Stimulated activated CD4-positive, alpha-beta T cell treated with anti-CD3 and anti-CD28 coated beads, Interleukin-12 subunit alpha, Interleukin-12 subunit beta, amount 100 ng/mL, for 24 hours (primary cell): ENCODE measurements around the gene GTF2F2.

ENCODE experiments used
- DNase-seq, 2 experiments: peaks; one replicate each; pipeline ENCODE4 v3.0.0-alpha.2; 2020; ENCODE audit warnings: low read depth in 2 of 2

Gene GTF2F2

DNA sequence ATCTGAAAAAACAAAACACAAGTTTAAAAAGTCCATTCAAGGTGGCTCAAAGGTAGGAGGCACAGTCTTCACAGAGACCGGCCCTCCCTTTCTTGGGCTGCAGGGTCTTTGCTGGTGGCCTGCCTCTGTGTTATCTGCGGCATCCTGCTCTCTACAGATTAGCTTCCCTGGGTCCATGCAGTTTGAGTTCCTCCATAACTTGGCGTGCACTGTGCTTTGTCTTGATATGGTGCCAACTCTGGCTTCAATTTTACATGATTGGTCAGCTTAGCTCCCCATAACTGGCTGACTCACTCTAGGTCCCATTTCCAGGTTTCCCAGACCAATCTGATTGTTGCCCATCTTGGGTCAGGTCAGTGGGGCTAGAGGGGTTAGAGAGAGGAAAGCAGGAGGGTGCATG is 178.9 kb downstream of the GTF2F2 start:
- DNase-seq, result no peak

DNA sequence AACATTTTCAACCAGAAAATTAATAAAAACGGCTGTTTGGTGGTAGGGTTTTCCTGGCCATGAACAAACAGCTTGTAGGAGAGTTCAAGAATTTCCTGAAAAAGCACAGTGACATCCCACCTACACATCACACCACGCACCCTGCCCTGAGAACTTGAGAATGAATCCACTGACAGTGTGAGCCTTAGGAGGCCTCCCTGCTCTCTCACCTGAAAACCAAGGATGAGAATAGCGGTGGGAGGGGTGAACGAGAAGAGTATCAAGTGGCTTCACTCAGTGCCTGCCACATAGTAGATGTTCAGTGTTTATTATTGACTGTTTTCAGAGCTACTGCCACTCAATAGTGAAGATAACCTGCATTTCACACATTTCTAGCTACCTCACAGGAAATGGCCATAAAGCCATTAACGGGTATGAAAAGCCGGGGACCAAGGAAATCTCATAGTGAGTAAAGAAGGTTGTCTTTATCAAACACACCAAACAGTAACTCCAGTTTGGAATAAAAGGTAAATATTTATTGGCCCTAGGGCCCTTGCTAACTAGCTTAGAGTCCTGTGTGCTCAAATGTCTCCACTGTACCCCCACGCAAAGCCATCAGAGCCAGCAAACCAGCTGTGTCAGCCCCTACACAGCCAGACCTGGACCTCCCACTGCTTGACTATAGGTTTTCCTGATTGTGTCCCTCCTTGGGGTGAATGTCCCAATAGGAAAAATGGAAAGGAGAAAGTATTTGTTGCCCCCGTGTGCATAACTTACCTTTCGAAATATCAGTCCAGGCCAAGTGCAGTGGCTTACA is 180.1 kb downstream of the GTF2F2 start:
- no peak for DNase-seq

DNA sequence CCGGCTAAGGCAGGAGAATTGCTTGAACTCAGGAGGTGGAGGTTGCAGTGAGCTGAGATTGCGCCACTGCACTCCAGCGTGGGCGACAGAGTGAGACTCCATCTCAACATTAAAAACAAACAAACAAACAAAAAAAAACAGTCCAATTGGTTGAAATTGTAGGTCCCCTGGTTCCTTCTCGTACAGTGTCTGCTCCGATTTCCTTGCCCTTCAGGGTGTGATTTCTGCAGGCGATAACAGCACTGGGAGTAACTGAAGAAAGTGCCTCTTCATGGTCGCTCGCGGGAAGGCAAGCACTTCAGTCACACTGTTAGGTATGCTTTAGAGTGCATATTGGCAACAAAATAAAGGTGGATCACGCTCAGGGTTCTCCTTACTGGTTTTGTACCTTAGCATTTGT is 181.0 kb downstream of the GTF2F2 start:
- DNase-seq, result no peak

DNA sequence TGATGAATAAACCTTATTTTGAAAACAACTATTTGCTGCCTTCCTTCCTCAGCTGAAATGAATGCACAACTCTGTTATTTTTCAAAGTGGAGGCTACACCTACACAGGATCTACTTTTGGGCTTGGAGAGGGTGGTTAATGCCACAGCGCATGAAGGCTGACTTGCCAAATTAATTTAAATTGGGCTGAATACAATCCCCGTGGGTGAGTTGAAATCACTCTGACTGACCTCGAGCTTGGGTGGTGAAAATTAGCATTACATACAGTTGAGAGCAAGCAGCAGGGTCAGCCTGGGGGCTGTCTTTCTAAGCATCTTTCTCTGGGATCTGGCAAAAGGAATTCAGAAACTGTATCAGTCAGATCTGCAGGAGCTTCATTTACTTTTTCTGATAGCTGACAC is 182.2 kb downstream of the GTF2F2 start:
- DNase-seq, result no peak

DNA sequence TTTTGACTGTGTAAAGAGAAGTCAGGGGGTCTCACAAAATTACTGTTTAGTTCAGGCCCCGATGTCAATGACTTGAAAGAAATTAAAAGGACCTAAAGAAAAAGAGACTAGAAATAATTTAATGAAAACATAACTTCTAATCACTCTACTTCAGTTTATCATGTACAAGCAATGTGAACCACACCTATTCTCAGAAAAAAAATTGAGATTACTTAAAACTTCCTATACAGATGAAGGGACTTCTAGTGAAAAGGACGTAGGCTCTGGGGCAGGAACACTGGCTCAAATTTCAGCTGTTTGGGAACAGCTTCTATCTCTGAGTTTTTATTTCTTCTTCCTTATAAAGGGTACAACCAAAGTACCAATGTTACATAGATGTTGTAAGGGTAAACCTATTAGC is 182.7 kb downstream of the GTF2F2 start:
- no peak for DNase-seq

DNA sequence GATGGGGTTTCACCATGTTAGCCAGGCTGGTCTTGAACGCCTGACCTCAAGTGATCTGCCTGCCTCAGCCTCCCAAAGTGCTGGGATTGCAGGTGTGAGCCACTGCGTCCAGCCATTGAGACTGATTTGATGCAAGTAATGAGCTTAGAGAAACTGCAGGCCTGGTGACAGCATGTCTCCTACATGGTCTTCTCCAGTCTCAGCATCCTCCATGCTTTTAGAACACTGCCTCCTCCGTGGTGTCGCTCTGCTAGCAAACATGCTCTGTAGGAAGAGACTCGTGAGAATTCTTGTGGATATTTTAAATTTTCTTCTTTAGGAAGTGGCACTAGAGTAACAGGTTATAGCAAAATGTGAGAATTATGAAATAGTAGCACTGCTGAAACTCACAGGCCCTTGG is 183.6 kb downstream of the GTF2F2 start:
- DNase-seq, result no peak

DNA sequence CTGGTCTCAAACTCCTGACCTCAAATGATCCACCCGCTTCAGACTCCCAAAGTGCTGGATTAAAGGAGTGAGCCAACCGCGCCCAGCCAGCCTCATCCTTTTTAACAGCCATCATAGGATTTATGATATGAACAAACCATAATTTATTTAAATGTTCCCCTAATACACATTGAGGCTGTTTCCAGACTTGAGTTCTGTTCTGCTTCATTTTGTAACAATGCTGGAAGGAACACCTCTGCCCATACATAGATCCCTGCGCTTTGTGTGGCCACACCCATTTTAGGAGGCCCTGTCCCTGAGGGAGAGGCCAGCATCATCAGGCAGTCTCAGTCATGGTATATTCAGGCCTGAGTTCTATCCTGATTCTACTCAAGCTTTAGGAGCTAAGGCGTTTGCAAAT is 184.8 kb downstream of the GTF2F2 start:
- DNase-seq, result no peak

DNA sequence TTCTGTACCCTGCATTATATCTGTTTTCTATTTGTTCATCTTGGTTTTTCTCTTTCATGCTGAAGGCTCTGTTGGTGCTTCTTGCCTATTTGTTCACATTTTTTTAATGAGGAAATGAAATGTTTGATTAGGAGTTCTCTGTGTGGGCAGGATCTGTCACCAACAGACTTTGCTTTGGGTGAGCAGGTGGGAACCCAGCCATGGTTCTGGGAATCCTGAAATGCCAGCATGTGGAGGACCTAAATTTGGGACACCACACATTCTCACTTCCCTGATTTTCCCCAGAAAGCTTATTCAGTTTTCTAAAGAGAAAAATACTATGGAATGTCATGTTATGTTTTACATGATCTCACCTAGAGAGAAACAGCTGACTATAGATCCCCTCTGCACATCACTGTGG is 186.7 kb downstream of the GTF2F2 start:
- DNase-seq, result no peak

DNA sequence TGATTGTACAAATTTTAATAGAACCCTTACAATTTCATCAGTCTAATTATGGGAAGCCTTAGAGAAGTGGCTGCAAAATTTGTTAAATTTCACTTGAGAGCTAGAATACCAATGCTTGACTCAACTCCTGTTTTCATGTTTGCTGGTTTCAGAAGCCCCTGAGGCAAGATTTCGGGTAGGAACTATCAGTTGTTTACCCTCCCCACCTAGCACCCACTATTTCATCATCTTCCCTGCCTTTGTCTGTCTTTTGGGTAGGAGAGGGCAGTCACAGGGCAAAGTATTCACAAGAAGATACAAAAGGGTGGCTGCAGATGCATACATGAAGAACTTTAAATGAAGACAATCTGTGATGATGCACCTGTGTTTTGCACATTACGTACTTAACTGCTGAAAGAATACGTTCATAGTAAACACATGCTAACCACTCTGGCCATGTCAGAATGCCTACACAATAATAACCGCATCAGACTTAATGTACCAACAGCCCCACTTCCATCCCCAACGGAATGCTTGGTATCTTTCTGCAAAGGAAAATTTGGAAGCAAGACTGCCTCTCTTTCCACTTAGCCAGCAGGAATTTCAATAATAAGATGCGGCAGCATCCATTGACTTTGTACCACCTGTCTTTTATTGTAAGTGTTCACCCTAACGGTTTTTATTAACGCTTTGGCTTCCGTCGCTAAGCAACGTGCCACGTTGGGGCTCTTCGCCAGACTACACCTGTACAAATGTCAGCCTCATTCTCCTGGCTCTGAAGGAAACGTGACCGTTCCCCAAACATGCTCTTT is 190.2 kb downstream of the GTF2F2 start:
- DNase-seq, result no peak

DNA sequence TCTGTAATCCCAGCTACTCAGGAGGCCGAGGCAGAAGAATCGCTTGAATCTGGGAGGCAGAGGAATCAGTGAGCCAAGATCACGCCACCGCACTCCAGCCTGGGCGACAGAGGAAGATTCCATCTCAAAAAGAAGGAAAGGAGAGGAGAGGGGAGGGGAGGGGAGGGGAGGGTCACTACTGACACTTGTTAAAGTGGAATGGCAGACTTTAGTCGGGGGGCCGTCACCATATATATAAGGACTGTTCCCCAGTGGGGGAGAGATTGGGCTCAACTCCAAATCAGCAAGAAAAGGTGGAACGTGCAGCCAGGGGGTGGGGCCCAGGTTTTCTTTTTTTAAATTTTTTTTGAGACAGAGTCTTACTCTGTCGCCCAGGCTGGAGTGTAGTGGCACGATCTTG is 194.5 kb downstream of the GTF2F2 start:
- DNase-seq, result no peak

DNA sequence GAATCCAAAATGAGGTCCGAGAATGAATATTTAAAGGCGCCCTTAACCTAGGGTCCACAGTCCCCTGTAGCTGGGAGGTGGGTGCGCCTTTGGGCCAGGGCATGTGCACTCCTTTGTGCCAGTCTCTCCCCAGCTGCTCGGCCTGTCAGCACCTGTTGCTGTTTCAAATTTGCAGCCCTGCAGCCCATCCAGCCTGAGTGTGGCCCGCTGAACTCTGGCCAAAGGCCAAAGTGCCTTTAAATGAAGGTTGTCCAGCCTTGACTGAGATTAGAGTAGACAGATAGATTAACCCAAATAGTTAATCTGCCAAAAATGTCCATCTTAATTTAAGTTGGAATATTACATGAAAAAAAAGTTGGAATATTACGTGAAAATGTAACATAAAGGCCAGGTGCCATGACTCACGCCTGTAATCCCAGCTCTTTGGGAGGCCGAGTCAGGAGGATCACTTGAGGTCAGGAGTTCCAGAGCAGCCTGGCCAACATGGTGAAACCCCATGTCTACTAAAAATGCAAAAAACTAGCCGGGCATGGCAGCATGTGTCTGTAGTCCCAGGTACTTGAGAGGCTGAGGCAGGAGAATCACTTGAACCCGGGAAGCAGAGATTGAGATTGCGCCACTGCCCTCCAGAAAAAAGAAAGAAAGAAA is 195.3 kb downstream of the GTF2F2 start:
- no peak for DNase-seq

DNA sequence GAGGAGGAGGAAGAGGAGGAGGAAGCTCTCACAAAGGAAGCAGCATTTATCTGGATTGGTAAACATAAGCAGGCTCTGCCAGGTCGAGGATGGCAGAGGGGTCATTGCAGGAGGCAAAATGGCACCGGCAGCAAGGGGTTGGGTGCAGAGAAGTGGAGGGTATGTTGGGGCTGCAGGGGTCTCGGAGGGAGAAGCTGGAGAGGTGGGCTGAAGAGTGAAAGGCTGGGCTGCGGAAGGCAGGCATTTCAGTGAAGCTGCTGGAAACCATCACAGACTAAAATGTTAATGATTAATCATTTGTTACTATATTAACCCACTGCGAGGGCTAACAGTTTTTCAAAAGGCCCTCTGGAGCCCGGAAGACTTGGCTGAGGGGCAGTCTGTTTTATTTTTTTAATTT is 196.0 kb downstream of the GTF2F2 start:
- DNase-seq, result no peak

DNA sequence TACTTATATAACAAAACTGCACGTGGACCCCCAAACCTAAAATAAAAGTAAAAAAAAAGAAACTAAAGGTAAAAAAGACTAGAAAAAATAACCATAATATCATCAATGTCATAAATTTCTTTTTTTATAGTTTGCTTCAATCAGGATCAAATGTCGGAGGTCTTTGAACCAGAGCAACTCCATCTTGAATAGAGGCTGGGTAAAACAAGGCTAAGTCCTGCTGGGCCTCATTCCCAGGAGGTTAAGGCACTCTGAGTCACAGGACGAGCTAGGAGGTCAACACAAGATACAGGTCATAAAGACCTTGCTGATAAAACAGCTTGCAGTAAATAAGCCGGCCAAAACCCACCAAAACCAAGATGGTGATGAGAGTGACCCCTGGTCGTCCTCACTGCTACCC is 196.7 kb downstream of the GTF2F2 start:
- DNase-seq, result no peak

DNA sequence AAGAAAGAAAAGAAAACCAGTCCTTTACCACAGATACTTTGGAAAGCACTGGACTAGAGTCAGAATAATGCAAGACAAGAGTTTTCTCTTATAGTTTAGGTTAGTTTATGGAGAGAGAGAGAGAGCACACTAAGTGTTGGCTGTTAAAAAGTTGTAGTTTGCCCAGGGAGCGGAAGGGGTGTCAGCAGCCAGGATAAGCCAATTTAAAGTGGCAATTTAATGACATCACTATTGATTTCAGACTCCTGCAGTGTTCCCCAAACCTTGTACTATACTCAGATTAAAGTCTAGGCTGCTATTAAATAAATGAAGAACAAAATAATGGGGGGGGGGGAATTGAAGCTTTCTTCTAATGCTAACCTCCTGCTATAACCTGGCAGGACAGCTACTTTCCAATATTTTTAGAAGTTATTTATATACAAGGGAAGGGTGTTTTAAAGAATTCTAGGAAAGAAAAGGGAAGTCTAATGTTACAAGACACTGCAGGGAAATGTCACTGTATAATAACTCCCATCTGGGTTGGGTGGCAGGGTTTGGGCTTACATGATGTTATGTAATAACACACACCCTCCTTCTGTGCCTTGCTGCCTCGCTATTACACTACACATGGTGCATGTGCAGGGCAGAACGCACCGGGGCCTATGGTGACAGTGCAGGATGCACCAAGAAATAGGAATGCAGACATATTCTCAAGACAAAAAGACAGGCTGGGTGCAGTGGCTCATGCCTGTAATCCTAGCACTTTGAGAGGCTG is 200.7 kb downstream of the GTF2F2 start:
- DNase-seq, result no peak

DNA sequence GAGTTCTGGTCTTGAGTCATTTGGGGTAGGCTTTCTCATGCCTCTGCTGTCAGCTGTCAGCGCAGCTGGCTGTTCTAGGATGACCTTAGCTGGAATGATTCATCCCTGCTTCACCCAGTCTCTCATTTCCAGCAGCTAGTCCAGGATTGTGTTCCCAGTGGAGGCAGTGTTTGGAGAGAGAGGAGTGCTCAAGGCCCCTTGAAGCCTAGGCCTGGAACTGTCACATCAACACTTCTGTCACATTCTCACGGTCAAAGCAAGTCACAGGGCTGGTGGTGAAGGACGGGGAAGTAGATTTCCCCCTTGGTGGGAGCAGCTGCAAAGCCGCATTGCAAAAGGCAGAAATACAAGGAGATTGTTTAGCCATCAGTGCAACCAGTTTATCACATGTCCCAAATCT is 205.5 kb downstream of the GTF2F2 start:
- DNase-seq, result no peak

DNA sequence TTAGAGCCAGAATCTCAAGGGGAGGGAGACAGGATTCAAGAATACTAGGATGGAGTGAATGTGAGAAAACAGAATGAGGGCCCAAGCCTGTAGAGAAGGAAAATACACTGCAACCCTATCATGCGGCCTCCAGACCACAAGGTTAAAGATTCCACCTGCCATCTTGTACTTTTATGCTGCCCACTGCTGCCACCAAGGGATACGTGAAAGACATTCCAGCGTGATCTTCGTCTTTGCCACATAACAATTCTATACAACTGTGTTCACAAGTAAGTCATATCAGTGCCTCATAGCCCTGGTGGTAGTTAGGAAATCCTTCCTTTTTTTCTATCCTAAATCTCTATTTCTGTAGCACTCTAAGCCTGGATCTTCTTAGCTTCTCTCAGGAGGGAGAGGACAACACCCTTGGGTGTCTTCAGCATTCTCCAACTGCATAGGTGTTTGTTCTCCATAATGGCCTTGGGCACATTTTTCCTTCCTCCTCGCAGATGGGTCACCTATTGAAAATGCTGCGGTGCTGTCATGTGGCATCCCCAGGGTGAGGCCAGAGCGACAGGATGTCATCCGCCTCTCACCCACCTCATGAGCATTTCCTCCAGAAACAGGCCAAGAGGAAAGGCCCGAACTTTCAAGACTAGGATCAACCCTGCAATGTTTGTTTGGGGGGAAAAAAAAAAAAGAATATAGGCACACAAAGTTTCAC is 207.1 kb downstream of the GTF2F2 start:
- no peak for DNase-seq

DNA sequence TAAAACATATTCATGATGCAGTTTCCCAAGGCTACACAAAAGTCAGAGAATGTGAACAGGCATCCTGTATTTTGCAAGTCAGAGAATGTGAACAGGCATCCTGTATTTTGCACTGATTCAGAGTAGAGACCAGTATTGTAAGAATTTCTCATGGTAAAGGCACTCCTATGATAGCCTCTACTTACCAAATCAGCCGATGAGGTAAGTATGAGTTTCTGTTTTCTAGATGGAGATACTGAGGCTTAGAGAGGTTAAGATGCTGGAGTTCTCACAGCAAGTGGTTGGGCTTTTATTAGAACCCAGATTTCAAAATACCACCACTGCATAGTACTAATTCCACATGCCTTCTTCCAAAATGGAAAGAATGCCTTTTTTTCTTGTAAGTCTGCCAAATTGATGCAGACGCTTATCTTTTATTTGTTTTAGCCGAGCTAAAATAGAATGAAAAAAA is 208.4 kb downstream of the GTF2F2 start:
- no peak for DNase-seq

DNA sequence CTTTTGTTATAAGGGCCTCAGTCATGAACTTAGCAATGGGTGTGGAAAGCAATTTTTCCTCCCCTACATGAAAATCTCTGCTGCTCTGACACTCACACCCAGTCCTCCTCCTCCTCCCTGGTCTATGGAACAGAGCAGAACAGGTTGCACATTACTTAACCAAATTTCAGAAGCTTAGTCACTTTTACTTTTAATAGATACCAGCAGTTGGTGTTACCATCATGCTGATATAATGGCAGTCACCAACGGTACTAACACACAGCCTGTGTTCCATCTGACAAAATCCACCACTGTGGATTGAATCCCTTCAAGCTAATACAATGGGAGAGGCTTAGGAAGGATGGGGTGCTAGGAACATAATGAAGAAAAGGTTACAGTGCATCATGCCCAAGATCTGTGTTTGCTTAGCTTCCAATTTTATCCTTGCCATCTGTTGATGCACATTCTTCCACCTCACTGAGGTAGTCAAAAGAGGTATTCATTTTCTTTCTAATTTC is 210.9 kb downstream of the GTF2F2 start:
- no peak for DNase-seq

DNA sequence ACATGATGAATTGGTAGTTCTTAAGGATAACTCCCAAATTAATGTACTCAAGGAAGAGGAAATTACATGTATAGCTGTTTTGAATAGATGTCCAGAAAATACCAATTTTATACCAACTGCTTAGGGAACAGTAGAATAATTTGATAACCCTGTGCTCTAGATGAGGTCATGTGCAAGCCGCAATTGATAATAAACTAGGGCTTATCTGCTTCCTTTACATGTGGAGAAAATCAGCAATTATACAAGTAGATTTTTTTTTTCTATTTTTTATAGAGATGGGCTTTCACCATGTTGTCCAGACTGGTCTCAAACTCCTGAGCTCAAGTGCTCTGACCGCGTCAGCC is 211.4 kb downstream of the GTF2F2 start:
- DNase-seq, result no peak

DNA sequence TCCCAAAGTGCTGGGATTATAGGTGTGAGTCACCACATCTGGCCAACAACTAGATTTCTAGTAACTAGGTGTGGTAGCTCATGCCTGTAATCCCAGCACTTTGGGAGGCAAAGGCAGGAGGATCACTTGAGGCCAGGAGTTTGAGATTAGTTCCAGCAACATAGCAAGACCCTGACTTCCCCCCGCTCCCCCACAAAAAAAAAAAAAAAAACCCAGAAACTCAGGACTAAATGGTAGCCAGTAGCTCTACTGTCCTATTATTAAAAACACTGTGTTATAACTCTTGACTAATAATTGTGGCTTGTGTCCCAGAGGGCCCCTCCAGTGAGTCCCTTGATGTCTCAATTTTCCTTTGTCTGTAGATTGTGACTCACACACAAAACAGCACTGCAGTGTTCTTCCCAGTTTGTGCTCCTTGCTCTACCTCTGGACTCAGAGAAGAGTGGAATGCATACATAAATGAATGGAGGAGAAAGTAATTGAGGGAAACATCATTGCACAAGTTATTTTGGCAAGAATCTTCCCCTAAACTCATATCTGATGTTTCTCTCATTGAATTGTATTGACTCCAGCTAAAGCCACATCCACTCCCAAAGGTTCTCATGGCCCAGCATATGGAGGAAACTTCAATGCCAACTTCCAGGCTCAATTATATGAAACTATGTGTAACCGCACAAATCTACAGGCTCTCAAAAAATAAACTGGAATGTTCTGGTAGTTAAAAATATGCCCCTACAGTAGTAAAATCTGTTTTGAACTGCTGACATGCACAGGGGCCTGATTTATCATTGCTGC is 211.9 kb downstream of the GTF2F2 start:
- no peak for DNase-seq

DNA sequence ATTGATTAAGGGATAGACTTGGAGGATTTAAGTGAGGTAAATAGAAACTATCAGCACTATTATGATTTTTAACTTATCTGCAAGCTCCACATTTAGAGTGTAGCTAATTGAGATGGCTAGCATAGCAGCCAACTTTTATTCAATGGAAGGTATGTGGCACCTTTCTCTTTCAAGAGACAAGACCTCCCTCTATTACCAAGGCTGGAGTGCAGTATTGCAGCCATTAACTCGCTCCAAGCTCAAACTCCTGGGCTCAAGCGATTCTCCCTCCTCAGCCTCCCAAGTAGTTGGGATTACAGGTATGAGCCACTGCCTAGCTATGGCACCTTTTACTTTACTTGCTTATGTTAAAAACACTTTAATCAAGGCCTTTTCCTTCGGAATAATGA is 212.5 kb downstream of the GTF2F2 start:
- DNase-seq, result no peak
